Calu3 (cell line): Measurements from ENCODE around the gene MAS1L. TPM values are rescaled to one million over a fixed set of nuclear protein-coding genes. Genes with fewer than 3 reads are reported as not detected.

Experiments used
- BruUV-seq: library from RNA; stranded (reverse); fragments of 400-500 nt; replicated peaks from 2 replicates; lab custom pipeline; 2021; lab: Mats Ljungman, UMichigan
- CTCF ChIA-PET: fragments of 300-600 bp; sonication (Branson Sonifier 250); formaldehyde crosslinking; loops from one replicate; lab custom pipeline; 2022; ENCODE audit warnings: antibody characterized with exemption; lab: Charles Lee
- DNase-seq: peaks from one replicate; pipeline ENCODE4 v3.0.0; 2022
- H3K27ac Mint-ChIP-seq: one replicate; pipeline ENCODE4 v1.8.0; 2022; ENCODE audit warnings: mixed read lengths; ENCODE audit not compliant: unreplicated experiment
- H3K27me3 Mint-ChIP-seq: one replicate; pipeline ENCODE4 v1.8.0; 2022; ENCODE audit warnings: mixed read lengths; ENCODE audit not compliant: unreplicated experiment
- H3K36me3 Mint-ChIP-seq: one replicate; pipeline ENCODE4 v1.8.0; 2022; ENCODE audit warnings: mild to moderate bottlenecking, moderate library complexity, mixed read lengths; ENCODE audit not compliant: insufficient read depth, unreplicated experiment
- H3K4me1 Mint-ChIP-seq: one replicate; pipeline ENCODE4 v1.8.0; 2022; ENCODE audit warnings: mild to moderate bottlenecking, low read depth, mixed read lengths; ENCODE audit not compliant: unreplicated experiment
- H3K4me3 Mint-ChIP-seq: one replicate; pipeline ENCODE4 v1.8.0; 2022; ENCODE audit warnings: mild to moderate bottlenecking, low read depth, moderate library complexity, mixed read lengths; ENCODE audit not compliant: unreplicated experiment
- H3K9me3 Mint-ChIP-seq: one replicate; pipeline ENCODE4 v1.8.0; 2022; ENCODE audit warnings: low read depth, mixed read lengths; ENCODE audit not compliant: unreplicated experiment
- CTCF ChIP-seq: fragments of 200-600 bp; IDR thresholded peaks from one replicate; pipeline ENCODE4 v1.8.0; 2022; ENCODE audit warnings: antibody characterized with exemption; ENCODE audit not compliant: unreplicated experiment
- intact Hi-C: fragments of 100-400 bp; cut with micrococcal nuclease; formaldehyde crosslinking; loops from one replicate; pipeline ENCODE4 v1.10.0; 2022; ENCODE audit not compliant: unreplicated experiment
- total RNA-seq: library from RNA; stranded (reverse); gene quantifications from 2 replicates; pipeline ENCODE4 v1.2.3, GENCODE V29; 2022

The MAS1L gene
- total RNA-seq, 1 experiment from 2014 or later = not detected

- H3K36me3 Mint-ChIP-seq = no peaks in the 10 kb centered on the region
- BruUV-seq = no TSS peak
- CTCF ChIA-PET = no interaction called here
Observed at GRCh38 chr6:29491574-29491973, 3.8 kb upstream of the MAS1L start.

GRCh38 chr6:29490552-29490951 lies 2.8 kb upstream of the MAS1L start:
- Mint-ChIP-seq H3K27ac (no peak overlapping the region), H3K27me3 (no peaks in the 10 kb centered on the region), H3K36me3 (no peaks in the 10 kb centered on the region), H3K4me1 (peaks cover 13% of the 10 kb centered on the region), H3K9me3 (no peaks in the 10 kb centered on the region), H3K4me3 (no peak overlapping the region)
- BruUV-seq = no TSS peak
- intact Hi-C loops = no loop called here
- DNase-seq = no peak
- no peak for TF ChIP-seq CTCF
- CTCF ChIA-PET = no interaction called here

More at GRCh38 chr6:29491574-29491973, 3.8 kb upstream of the MAS1L start:
- H3K4me3 Mint-ChIP-seq = no peak overlapping the region
- no peak for DNase-seq
- no peaks in the 10 kb centered on the region for H3K27me3 Mint-ChIP-seq
- H3K9me3 Mint-ChIP-seq = no peaks in the 10 kb centered on the region
- H3K27ac Mint-ChIP-seq = no peak overlapping the region
- H3K4me1 Mint-ChIP-seq = peaks cover 13% of the 10 kb centered on the region
- TF ChIP-seq CTCF = no peak
- intact Hi-C loops = no loop called here

- H3K27me3 Mint-ChIP-seq = no peaks in the 10 kb centered on the region
- CTCF ChIA-PET = no interaction called here
- no peaks in the 10 kb centered on the region for H3K36me3 Mint-ChIP-seq
- no peak overlapping the region for H3K27ac Mint-ChIP-seq
- no peak overlapping the region for H3K4me3 Mint-ChIP-seq
- no TSS peak for BruUV-seq
- no peak for DNase-seq
- no peak for TF ChIP-seq CTCF
- peaks cover 8% of the 10 kb centered on the region for H3K4me1 Mint-ChIP-seq
- no peaks in the 10 kb centered on the region for H3K9me3 Mint-ChIP-seq
- intact Hi-C loops = no loop called here
Observed at GRCh38 chr6:29490055-29490454, 2.3 kb upstream of the MAS1L start.

- Mint-ChIP-seq H3K9me3 (no peaks in the 10 kb centered on the region), H3K27me3 (no peaks in the 10 kb centered on the region), H3K36me3 (no peaks in the 10 kb centered on the region), H3K4me1 (peaks cover under 1% of the 10 kb centered on the region), H3K4me3 (no peak overlapping the region), H3K27ac (no peak overlapping the region)
- BruUV-seq = no TSS peak
- intact Hi-C loops = no loop called here
- CTCF ChIA-PET = no interaction called here
- no peak for TF ChIP-seq CTCF
- DNase-seq = no peak
Observed at GRCh38 chr6:29489286-29489685, 1.5 kb upstream of the MAS1L start.
